ENCODE measurements around the gene TREH.

DNA sequence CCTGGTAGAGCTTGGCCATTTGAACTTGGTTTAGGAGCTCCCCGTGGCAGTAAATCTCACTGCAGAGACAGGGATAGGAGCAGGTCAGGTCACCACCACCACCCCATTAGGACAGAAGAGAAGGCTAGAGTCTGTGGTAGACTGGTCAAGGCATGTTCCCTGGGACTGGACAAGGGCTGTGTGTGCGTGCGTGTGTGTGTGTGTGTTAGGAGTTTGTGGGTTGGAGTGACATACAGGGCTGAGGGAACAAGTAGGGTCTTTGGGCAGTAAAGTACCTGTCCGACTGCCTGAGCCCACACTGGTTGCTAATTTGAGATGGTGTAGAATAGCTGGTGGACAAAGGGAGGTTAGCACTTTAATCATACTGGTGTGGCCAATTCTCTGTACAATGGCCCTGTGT is 16.1 kb downstream of the TREH start:
- TF ChIP-seq POLR2A (IDR thresholded peaks at IDR 0.05) = no peak
- TF ChIP-seq, protein P1, sequence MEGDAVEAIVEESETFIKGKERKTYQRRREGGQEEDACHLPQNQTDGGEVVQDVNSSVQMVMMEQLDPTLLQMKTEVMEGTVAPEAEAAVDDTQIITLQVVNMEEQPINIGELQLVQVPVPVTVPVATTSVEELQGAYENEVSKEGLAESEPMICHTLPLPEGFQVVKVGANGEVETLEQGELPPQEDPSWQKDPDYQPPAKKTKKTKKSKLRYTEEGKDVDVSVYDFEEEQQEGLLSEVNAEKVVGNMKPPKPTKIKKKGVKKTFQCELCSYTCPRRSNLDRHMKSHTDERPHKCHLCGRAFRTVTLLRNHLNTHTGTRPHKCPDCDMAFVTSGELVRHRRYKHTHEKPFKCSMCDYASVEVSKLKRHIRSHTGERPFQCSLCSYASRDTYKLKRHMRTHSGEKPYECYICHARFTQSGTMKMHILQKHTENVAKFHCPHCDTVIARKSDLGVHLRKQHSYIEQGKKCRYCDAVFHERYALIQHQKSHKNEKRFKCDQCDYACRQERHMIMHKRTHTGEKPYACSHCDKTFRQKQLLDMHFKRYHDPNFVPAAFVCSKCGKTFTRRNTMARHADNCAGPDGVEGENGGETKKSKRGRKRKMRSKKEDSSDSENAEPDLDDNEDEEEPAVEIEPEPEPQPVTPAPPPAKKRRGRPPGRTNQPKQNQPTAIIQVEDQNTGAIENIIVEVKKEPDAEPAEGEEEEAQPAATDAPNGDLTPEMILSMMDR (IDR thresholded peaks at IDR 0.05) = no peak
- no peak for TF ChIP-seq EP300 (IDR thresholded peaks at IDR 0.05)
